AG04449 (cell line): Measurements from ENCODE around the gene LIPM.
A peak's percentile ranks its signal among the peaks of the same experiment; 100 is the strongest.
"Not testable (repeated sequence)": the region's sequence is repeated elsewhere in the genome, so short reads cannot be mapped to it uniquely, and the experiment has no call there.

Source experiments
- CTCF ChIA-PET: fragments of 350-600 bp; formaldehyde crosslinking; extraction: SDS; loops from one replicate; lab custom pipeline; 2021; ENCODE audit warnings: antibody characterized with exemption; lab: Yijun Ruan, JAX
- POLR2A ChIA-PET: fragments of 400-600, 350-600 bp; formaldehyde crosslinking; extraction: SDS; loops from one replicate; lab custom pipeline; 2020; ENCODE audit warnings: antibody characterized with exemption, inconsistent platforms; lab: Yijun Ruan, JAX
- DNase-seq: peaks from one replicate; pipeline ENCODE4 v3.0.0-alpha.2; 2010; ENCODE audit warnings: low read depth, low spot score
- H3K4me3 ChIP-seq: 2 replicates; pipeline ENCODE4 v1.5.1; 2011; ENCODE audit warnings: low read depth, mild to moderate bottlenecking, control low read depth, low read length
- TF ChIP-seq, protein P1 (sequence below): IDR thresholded peaks from one replicate; pipeline ENCODE4 v1.5.1; 2011; ENCODE audit warnings: mild to moderate bottlenecking, moderate library complexity, low read length, control low read depth, inconsistent platforms; ENCODE audit not compliant: insufficient read depth; ENCODE audit errors: missing control alignments

The LIPM gene

DNA sequence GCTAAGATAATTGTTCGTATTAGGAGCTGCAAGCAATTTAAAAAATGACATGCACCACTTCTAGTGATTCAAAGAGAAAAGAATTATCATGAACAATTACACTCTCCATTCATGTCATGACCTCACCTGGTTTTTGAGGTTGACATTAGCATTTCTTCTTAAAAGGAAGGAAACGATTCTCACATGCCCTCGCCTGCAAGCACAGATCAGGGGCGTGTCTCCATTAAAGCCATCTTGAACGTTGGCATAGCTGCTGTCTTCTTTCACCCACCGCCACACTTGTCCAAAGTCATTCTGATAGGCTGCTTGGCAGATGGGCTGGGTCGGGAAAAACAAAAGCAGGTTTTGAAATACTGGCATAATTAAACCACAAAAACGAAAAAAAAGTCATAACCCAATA is 29.2 kb downstream of the LIPM start:
- ChIA-PET CTCF (interaction anchor here (1.2 to 27.7 kb wide), 7 partner anchors 7 to 267 kb away, joined by 3 to 1009 read pairs (median 8); partner anchors contain the start of gene RNLS), POLR2A (no interaction called here)
- H3K4me3 ChIP-seq = no peak overlapping the region
- TF ChIP-seq, protein P1, sequence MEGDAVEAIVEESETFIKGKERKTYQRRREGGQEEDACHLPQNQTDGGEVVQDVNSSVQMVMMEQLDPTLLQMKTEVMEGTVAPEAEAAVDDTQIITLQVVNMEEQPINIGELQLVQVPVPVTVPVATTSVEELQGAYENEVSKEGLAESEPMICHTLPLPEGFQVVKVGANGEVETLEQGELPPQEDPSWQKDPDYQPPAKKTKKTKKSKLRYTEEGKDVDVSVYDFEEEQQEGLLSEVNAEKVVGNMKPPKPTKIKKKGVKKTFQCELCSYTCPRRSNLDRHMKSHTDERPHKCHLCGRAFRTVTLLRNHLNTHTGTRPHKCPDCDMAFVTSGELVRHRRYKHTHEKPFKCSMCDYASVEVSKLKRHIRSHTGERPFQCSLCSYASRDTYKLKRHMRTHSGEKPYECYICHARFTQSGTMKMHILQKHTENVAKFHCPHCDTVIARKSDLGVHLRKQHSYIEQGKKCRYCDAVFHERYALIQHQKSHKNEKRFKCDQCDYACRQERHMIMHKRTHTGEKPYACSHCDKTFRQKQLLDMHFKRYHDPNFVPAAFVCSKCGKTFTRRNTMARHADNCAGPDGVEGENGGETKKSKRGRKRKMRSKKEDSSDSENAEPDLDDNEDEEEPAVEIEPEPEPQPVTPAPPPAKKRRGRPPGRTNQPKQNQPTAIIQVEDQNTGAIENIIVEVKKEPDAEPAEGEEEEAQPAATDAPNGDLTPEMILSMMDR = no peak
- no peak for DNase-seq

DNA sequence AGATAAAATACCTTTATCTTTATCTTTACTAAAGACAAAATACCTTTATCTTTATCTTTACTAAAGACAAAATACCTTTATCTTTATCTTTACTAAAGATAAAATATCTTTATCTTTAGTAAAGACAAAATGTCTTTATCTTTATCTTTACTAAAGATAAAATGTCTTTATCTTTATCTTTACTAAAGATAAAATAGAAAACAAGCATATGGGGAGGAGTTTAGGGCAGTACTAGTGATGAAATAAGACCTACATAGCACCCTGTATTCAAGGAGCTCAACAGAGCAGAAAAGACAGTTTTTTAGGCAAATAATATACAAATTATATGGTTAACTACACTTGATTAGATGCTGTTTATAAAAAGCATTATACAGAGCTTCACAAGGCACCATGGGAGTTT is 29.8 kb downstream of the LIPM start:
- CTCF ChIA-PET = interaction anchor here (0.9 to 27.7 kb wide), 7 partner anchors 8 to 267 kb away, joined by 3 to 1009 read pairs (median 5); no protein-coding TSS in a partner anchor
- TF ChIP-seq, protein P1 = no peak
- no peak overlapping the region for H3K4me3 ChIP-seq
- POLR2A ChIA-PET = no interaction called here
- no peak for DNase-seq

DNA sequence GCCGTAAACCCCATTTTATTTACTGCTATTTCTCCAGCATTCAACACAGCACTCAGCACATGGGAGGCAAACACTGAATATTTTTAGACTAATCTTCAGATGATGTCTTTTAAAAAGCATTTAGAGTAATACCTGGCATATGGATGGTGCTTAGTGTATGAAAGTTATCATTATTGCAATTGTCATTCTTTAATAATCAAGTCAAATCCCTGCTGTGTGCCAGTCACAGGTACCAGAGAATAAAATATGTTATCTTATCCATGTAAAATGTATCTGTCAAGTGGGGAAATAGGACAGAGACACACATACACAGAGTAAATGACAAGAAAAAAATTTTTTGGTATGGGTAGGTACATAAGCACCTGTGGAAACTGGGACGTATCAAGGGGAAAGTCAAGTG is 30.6 kb downstream of the LIPM start:
- H3K4me3 ChIP-seq = no peak overlapping the region
- CTCF ChIA-PET = interaction anchor here (0.9 to 27.7 kb wide), 8 partner anchors 9 to 268 kb away, joined by 3 to 1009 read pairs (median 76); no protein-coding TSS in a partner anchor
- POLR2A ChIA-PET = no interaction called here
- no peak for DNase-seq
- TF ChIP-seq, protein P1 = no peak

DNA sequence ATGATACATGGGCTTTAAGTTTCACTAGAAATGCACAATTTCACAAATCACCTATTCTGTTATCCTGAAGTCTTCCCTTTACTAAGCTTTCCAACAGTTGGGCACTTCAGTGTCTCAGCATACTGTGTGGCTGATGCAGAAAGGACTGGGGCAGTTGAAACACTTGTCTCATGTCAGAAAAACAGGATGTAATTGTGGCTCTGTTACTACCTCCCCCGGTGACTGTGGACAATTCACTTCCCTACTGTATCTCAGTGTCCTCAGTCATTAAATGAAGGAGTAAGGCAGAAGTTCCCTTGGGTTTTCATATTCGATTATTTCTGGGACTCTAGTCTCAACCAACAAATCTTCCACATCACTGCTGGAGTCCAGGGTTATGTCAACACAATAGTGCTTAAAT is 31.2 kb downstream of the LIPM start:
- CTCF ChIA-PET = interaction anchor here (0.9 to 27.7 kb wide), 15 partner anchors 9 to 391 kb away, joined by 3 to 1009 read pairs (median 31); no protein-coding TSS in a partner anchor
- H3K4me3 ChIP-seq = no peak overlapping the region
- TF ChIP-seq, protein P1 = no peak
- POLR2A ChIA-PET = no interaction called here
- DNase-seq = no peak

DNA sequence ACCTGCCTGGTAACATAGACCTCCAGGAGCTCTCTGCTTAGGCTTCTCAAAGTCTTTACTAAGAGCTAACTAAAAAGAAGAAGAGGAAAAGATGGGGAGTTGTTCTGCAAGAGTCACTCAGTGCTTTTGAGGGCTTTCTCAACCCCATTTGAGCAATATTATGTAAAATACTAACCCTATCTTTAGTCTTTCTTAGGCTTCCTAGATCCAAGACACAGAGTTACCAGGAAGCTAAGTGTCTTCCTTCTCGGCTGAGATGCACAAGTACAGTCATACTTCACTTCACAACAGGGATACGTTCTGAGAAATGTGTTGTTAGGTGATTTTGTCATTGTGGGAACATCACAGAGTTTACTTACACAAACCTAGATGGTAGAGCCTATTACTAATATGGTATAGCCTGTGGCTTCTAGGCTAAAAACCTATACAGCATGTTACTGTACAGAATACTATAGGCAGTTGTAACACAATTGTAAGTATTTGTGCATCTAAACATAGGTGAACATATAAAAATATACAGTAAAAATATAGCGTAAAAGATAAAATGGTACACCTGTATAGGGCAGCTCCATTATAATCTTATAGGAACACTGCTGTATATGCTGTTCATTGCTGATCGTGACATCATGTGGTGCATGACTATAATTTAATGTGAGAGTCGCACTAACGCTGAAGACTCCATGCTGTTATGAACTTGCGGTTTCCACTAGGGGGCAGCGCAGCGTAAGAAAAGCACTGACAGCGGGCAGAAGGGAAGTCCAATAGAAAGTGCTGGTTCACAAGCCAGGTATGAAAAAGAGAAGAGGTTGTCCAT is 32.8 kb downstream of the LIPM start:
- POLR2A ChIA-PET = interaction anchor here (3.3 kb wide), 1 partner anchor 97 kb away, joined by 21 read pairs; no protein-coding TSS in a partner anchor
- no peak for DNase-seq
- no peak overlapping the region for H3K4me3 ChIP-seq
- TF ChIP-seq, protein P1 = peak; percentile 87
- CTCF ChIA-PET = interaction anchor here (0.6 to 27.7 kb wide), 75 partner anchors 10 to 389 kb away, joined by 3 to 1009 read pairs (median 6); partner anchors contain the start of genes ANKRD22, CH25H, FAS and RNLS

DNA sequence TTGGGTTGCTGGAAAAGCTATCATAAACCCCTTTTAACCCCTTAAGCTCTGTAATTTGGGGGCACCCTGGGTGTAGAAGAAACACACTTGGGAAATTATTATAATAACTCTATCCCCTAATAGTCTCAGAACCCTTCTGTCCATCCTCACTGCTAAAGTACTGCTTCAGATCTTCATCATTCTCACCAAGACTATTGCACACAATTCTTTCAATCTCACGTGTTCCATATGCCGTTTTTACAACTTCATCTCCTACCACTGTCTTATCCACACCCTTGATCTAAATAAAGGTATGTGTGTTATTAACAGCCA is 33.3 kb downstream of the LIPM start:
- CTCF ChIA-PET = interaction anchor here (0.6 to 27.7 kb wide), 68 partner anchors 10 to 382 kb away, joined by 3 to 1009 read pairs (median 6); partner anchors contain the start of genes ANKRD22, CH25H, FAS and RNLS
- POLR2A ChIA-PET = interaction anchor here (3.3 kb wide), 1 partner anchor 96 kb away, joined by 21 read pairs; no protein-coding TSS in a partner anchor
- H3K4me3 ChIP-seq = no peak overlapping the region
- TF ChIP-seq, protein P1 = no peak
- DNase-seq = no peak

DNA sequence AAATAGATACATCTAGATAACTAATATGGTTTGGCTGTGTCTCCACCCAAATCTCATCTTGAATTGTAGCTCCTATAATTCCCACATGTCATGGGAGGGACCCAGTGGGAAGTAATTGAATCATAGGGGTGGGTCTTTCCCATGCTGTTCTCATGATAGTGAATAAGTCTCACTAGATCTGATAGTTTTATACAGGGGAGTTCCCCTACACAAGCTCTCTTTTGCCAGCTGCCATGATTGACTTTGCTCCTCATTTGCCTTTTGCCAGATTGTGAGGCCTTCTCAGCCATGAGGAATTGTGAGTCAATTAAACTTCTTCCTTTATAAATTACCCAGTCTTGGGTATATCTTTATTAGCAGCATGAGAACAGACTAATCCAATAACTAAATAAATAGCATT is 35.1 kb downstream of the LIPM start:
- ChIA-PET CTCF (interaction anchor here (0.6 to 27.7 kb wide), 21 partner anchors 8 to 381 kb away, joined by 3 to 1009 read pairs (median 20); partner anchors contain the start of gene FAS), POLR2A (interaction anchor here (3.3 kb wide), 1 partner anchor 94 kb away, joined by 21 read pairs; no protein-coding TSS in a partner anchor)
- not testable (repeated sequence) for H3K4me3 ChIP-seq, DNase-seq
